Brain pericyte (primary cell): ENCODE data around the gene BCL2L13.

ENCODE experiments used
- DNase-seq: peaks from one replicate; pipeline ENCODE4 v3.0.0-alpha.2; 2012; ENCODE audit warnings: low read depth, low spot score

Gene BCL2L13

GRCh38 chr22:17726928-17727897 lies 88.7 kb downstream of the BCL2L13 start:
- no peak for DNase-seq

- DNase-seq: no peak
Observed at GRCh38 chr22:17728786-17729185, 90.2 kb downstream of the BCL2L13 start.

DNA sequence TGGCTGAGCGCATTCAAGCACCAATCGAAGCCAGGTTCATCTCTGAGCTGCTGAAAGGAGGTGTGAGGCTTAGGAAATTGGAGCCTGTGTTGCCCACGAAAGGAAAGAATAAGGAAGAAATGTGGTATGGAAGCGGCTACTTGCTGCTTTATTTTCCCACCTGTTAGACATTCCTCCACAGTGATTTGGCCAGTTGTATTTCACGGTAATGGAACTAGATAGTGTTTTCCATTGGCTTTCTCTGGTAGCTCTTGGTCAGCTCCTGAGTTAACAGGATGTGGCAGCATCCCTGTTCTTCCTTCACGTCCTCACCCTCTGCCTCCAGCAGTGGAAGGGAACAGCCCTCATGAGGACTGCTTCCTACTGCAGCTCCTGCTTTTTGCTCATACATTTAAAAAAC lies 91.0 kb downstream of the BCL2L13 start:
- DNase-seq: no peak

DNA sequence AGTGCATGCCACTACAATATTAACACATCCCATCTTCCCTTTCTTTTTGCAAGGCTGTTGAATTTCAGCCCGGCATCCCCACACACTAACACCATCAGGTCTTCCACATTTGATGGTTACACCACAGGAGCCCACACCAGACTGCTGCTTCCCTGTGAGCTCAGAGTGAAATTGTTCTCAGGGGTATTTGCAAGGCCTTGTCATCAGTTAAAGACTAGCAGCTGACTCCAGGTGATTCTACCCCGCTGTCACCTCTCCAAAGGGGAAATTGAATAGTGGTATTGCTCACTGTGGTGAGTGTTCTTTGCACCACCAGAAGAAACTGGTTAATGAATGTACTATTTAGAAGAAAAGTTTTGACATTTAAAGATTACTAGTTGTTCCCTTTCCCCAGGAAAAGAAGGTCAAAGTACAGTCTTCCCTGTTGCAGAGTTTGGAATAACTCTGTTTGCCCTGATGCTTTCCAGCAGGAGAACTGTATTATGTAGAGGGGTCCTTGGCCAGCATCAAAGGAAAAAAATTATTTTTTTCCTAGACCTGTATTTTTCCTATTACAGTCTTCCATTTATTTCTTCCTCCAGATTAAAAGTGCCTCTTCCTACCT lies 93.8 kb downstream of the BCL2L13 start:
- no peak for DNase-seq

GRCh38 chr22:17733466-17733865 lies 94.9 kb downstream of the BCL2L13 start:
- DNase-seq: no peak

GRCh38 chr22:17734187-17734586 lies 95.6 kb downstream of the BCL2L13 start:
- DNase-seq: no peak

GRCh38 chr22:17738386-17739128 lies 100.0 kb downstream of the BCL2L13 start:
- no peak for DNase-seq

DNA sequence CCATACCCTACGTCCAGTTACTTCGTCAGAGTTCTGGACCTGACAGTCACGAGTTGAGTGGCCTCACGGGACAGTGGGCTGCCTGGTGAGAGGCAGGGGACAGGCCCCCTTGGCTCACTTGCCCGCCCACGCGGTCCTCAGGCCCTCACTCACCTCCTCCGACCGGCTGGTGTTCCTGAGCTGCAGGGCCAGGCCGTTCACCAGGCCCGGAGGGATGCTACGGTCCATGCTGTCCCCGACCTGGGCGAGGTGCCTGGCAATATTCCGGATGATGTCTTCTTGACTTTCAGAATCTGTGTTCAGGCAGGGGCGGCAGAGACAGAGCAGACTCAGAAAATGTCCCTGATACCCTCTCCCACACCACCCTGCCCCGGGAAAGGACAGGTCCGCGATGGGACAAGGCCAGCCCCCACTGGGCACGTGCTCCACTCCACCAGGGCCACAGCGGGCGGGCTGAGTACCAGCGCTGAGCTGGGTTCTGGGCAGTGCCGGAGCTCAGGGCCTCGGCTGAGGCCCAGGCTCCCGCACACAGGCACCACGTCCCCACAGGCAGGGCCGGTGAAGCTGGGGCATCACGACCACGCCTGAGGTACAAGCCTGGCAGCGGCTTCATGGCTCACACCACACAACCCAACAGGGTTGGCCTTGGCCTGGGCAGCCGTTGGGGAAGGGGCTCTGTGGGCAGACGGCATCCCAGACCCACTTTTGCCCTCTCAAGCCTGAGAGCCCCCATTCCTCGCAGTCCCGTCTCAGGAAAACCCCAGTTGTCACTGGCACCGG lies 100.8 kb downstream of the BCL2L13 start:
- no peak for DNase-seq

GRCh38 chr22:17741866-17742526 lies 103.4 kb downstream of the BCL2L13 start:
- no peak for DNase-seq

- no peak for DNase-seq
Observed at GRCh38 chr22:17742527-17742902, 104.0 kb downstream of the BCL2L13 start.

DNA sequence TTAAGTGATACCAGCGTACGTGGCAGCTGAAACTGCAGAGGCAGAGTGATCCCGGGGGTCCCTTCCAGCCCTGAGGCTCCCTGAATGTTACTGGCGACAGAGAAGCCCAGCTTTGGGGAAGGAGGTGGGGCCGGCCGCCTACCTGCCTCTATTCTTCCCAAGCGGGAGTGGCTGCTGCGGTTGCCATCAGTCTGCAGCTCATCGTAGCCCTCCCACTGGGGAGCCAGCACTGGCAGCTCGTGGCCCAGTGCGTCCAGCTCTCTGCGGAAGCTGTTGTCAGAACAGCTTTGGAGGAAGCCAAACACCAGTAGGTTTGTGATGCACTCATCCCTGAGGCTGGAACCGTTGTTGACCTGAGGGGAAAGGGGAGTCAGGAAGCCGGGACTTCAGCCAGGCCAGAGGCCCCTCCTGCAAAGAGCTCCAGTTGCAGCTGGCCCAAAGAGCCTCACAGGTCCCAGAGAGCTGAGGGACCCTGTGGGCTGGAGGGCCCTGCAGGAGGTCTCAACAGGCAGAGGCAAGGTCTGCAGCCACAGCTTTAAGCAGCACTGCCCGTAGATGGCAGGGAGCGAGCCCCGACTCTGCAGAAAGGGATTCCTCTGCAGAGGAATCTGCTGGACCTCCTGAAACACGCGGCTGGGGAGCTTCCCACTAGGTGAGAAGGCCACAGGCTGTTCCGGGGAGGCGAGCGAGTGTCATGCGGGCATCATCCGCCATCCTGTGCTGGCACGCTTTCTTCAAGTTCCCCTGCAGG lies 105.3 kb downstream of the BCL2L13 start:
- no peak for DNase-seq

DNA sequence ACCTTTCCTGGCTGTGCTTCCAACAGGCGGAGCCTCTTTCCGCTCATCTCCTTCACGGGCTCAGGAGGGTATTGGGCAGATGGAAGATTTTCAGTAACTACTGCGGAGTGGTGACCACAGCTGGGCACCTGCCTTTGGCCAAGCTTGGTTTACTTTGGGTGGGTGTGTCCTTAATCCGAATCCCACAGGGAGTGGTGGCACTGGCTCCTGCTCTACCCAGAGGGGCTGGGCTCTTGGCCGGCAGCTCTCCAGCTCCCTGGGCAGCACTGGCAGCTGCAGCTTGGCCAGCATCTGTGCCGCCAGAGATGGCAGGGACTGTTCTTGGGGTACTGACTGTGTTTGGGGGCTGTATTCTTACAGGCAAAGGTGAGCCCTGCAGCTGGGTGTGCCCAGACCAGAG lies 105.9 kb downstream of the BCL2L13 start:
- DNase-seq: no peak

DNA sequence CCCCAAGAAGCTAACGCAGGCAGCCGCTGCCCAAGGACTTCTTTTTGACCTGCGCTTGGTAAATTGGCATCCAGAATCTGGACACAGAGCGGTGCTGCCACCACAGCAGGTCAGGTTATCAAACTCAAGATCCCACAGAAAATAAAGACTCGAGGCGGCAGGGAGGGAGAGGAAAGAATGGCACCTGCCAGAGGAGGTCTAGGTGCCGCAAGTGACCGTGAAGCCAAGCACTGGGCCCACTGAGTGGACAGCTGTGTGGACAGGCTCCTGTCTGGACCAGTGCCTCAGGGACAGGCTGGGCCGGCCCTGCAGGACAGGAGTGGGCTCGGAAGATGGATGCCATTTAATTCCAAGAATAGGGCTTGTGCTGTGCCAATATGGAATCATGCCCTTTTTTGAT lies 108.4 kb downstream of the BCL2L13 start:
- DNase-seq: no peak

DNA sequence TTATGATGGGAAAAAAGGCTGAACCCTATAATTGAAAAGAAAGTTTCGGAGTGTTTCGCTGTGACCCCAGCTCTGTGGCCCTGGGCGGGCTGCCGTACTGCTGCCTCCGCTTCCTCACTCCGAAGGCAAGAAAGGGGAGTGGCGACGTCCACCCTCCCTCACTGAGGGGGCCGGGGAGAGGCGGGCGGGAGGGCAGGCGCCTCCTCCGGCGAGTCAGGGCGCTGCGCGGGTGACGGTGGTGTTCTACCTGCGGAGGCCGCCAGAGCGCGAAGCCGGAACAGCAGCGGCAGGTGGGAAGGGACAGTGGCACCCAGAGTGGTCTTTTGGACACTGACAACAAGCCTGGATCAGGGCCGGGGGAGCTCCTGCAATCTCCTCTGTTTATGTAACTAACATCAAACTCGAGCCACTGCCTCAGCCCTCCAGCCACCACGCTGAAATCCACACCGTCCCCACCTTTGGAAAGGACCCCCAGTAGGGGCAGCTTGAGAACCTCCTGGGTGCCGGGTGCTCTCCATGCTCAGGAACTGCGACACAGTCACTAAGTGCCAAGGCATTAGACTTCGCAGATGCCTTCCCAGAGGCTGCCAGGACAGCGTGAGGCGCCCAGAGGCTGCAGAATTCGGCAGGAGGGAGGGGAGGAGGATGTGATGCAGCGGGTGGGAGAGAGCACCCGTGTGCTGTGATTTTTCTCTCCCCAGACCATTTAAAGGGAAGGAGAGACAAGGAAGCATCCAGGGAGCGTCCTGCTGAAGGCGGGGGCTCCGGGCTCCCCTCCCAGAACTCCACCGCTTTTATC lies 110.2 kb downstream of the BCL2L13 start:
- no peak for DNase-seq

DNA sequence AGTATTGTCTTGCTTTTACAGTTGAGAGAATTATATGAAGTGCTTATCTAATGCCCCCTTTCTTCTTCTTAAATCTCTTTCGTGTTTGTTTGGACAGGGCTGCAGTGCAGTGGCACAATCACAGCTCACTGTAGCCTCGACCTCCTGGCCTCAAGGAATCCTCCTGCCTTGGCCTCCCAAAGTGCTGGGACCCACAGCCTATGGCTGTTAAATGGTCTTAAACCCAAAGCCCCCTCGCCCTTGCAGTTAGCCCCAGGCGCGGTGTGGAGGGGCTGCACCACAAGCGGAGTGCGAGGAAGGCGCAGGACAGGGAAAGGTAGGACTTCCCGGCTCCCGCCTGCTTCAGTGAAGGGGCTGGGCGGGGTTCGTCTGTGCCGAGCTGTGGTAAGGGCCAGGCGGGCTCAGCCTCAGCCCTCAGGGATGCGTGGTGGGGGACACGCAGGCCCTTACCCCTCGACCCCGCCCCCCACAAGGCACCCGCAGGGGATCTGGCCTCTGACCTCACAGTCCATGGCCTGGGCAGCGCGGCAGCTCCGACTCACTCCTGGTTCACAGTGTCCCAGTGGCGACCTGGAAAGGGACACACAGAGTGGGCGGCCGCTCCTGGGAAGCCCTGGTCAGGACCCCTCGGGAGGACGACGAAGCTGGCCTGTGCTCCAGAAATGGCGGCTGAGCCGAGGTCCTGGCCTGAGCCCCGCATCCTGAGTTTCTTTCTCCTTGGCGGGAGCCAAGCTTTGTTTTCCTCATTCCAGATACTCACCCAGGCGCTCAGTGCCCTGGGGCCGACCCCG lies 111.2 kb downstream of the BCL2L13 start:
- no peak for DNase-seq

- no peak for DNase-seq
Observed at GRCh38 chr22:17751596-17751995, 113.0 kb downstream of the BCL2L13 start.

DNA sequence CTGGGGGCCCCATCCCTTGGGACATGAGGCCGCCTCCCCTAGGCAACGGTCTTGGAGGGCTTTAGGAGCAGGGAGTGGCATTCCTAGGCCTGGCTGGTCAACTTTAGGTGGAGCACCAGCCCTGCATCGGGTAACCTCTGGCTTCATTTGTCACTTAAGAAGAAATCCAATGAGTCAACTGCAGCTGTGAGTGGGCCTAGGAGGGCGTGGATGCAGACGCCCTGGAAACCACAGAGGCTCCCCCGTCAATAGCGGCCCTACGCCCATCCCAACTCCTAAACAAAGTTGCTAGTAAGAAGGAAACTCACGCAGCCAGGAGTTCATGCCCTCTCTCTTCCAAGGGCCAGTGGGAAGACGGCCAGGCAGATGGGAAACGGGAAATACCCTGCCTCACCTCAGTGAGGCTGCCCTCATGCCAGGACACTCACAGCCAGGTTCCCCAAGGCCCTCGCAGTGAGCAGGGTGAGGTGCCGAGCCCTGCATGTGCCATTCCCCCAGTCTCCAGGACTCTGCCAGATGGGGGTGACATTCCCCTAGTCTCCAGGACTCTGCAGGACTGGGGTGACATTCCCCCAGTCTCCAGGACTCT lies 114.9 kb downstream of the BCL2L13 start:
- no peak for DNase-seq

DNA sequence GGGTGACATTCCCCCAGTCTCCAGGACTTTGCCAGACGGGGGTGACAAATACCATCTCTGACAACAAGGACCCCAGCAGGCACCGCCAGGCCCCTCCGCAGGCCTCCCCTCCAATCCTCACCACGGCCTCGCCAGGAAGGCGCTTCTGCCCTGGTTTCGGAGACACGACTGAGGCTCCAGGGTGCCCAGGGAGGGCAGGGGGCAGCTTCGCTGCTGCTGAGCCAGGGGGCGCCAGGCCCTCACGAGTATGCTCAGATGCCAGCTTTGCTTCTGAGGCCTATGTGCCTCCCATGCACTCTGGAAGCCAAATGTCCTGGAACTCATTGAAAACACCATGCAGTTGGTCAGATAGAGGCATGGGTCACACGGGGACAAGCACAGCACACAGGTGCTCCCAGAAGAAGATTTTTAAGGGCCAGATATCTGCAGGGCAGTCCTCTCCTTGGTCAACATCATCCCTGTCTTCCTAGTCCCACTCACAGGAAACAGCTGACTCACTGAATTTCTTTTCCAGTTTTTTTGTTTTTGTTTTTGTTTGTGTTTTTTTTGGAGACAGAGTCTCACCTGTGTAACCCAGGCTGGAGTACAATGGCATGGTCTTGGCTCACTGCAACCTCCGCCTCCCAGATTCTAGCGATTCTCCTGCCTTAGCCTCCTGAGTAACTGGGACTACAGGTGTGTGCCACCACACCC lies 115.8 kb downstream of the BCL2L13 start:
- DNase-seq: no peak
